HG02885 (cell line): Measurements from ENCODE around the gene UHMK1.

Experiments used
- ATAC-seq: cut with Tn5 transposase; IDR thresholded peaks from one replicate; pipeline ENCODE4 v1.9.1; 2021; ENCODE audit warnings: mild to moderate bottlenecking; ENCODE audit not compliant: unreplicated experiment, poor library complexity

The UHMK1 gene

DNA sequence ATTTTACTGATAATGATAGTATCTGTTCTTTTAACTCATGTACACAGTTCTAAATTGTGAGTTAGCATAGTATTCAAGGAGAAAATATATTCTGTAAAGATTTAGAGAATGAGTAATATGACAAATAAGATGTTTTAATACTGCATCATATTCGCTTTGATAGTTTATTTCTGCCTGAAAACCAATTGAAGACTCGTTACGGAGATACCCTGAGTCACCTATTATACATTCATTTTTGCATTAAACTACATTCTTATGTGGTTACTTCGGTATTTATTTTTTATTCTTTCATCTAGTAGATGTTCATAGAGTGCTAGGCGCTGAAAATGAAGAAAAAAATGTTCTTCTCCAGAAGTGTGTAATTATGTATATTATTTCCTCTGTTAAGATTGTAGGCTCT, 5.3 kb downstream of the UHMK1 start:
- ATAC-seq = no peak

DNA sequence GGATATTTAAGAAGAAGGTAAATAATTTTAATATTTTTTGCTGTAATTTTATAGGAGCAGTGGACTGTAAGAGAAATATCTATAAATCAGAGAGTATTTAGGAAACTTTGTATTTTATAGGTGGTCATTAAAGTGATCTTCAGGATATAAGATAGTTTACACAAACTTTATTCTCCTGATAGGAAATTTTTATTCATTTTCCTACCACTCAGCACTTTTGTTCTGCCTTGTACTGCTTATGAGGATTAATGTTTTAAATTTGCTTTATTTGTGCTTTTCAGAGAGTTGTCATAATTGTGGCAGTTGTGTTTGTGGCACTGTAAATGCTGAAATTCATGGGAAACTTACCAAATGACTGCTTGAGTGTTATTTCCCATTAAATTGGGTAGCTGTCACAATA, 29.7 kb downstream of the UHMK1 start:
- ATAC-seq = no peak

DNA sequence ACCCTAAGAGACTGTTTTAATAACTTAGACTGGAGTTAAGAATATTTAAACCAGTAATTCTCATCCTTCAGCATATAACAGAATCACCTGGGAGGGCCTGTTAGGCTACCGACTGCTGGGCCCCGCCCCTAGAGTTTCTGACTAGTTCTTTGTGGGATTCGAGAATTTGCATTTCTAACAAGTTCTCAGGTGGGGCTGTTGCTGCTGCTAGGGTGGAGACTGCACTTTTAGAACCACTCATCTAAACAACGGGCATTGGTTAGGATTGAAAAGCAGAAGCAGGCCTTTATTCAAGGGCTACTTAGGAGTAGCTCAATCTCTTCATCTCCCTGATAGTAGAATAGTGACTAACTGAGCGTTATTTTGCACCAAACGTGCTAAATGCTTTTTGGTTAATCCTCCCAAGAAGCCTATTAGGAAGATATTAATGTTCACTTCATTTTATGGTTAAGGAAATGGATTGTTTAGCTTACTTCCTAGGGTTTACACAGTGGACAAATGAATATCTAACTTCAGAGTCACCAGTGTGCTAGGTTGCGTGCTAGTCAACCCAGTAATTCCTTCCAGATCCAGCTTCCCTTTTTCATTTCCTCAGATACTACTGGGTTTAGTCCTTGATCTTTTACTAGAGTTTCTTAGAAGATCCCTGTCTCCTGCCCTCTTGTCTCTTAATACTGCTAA, 32.8 kb downstream of the UHMK1 start:
- ATAC-seq = peak; percentile 95

DNA sequence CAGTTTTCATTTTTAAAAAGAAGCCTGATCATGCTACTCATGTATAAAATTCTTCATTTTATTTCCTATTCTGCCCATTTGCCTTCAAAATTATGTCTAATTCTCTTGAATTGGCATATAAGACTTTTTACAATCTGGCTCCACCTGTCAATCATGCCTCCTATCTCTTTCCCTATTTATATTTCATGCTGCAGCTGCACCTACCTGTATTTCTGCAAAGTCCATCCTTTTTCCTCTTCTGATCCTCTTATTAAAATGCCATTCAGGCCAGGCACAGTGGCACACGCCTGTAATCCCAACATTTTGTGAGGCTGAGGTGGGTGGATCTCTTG, 33.3 kb downstream of the UHMK1 start:
- no peak for ATAC-seq

DNA sequence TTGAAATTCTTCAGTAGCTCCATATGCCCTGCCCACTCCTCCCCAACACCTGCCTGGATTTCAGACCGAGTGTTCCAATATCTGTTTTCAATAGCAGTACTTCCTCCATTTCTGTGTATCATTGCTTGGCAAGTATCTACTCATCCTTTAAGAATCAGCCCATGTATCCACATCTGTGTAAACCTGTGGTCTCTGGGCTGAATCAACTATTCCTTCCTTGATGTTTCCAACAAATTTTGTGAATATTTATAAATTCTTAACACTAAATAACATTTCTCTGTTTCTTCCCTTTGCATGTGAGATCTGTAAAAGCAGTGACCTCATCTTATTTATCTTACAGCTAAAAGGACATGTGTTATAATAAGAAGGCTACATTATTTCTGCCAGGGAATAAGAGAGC, 37.9 kb downstream of the UHMK1 start:
- no peak for ATAC-seq

DNA sequence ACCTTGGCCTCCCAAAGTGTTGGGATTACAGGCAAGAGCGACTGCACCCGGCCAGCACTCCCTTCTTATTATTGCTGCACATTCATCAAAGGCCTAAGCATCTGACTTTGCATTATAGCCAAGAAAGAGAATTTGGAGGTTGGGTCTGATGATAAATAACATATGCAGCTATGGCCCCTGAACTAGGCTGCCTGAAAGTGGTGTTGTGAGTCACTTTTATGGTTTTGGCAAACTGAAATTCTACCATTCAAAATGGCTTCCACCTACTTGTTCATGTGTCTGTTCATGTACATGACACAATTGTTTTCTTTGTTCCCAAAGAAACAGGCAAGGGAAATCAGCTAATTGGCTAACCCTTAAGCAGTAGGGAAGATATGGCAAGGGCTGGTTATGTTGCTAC, 38.9 kb downstream of the UHMK1 start:
- ATAC-seq = no peak

DNA sequence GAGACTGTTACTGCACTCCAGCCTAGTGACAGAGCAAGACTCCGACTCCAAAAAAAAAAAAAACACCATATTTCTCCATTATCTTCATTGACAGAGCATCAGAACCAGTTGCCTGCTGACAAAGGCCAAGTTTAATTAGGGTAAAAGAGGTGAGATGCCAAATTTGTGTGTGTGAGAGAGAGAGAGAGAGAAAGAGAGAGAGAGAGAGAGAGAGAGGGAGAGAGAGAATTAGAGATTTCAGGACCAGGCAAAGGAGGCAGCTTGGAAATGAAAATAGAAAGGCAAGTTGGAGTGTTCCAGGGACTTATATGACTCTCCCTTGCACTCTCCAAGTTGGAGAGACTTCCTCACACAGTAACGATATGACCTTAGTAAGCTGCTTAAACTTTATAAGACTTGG, 39.6 kb downstream of the UHMK1 start:
- no peak for ATAC-seq

DNA sequence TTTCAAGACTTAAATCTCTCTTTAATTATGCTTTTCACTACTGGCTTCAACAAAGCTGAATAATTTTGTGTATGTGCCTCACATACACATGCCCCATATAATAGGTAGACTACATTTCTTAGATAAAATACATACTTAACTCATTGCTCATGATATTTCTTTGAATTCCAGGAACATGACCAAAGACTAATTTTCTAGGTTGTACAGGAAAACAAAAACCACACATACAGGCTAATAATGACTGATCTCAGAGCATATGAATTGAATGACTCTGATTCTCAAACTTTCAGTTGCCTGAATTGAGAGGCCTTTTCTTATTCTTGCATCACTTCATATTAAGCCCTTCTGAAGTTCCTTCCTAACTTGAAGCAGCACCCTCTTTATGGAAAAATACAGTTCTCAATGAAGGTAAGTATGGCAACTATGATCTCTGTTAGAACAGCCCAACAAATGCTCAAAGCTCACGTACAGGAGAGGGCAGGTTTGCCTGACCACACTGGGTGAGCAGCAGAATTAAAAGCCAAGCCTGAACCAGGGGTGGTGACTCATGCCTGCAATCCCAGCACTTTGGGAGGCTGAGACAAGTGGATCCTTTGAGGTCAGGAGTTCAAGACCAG, 41.3 kb downstream of the UHMK1 start:
- no peak for ATAC-seq

DNA sequence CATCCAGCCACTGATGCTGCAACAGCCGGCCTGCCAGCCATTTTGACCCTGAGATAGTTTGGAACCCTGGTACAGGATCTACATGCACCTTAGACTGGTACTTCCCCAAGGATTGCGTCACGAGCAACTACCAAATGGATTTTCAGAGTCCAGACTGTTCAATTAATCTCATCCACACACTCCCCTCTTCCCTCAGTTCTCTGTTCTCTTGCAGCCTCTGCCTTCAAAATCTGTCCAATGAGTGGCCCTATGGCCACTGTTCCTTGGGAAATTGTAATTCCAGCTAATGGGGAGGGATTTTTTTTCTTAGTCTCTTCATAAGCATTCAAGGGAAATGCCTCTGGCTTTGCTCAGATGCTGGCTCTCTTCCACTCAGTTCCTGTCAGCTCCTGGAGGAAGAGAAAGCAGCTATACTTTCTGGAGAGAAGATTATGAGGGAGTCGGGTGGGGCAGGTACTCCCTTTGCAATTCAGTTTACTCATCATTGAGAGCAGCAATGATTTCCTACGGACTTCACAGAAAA, 44.1 kb downstream of the UHMK1 start:
- no peak for ATAC-seq

DNA sequence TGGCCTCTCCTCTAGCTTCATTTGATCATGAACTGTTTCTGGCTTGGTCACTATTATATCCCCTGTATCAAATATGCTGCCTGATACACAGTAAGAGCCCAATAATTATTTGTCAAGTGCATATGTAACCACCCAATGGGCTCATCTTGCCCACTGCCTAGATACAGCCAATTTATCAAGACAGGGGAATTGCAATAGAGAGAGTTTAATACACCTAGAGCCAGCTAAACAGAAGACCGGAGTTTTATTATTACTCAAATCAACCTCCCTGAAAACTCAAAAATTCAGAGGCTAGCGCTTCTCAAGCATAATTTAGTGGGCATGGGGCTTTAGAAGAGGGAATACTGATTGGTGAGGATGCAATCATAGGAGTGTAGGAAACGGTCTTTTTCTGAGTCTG, 45.6 kb downstream of the UHMK1 start:
- no peak for ATAC-seq

DNA sequence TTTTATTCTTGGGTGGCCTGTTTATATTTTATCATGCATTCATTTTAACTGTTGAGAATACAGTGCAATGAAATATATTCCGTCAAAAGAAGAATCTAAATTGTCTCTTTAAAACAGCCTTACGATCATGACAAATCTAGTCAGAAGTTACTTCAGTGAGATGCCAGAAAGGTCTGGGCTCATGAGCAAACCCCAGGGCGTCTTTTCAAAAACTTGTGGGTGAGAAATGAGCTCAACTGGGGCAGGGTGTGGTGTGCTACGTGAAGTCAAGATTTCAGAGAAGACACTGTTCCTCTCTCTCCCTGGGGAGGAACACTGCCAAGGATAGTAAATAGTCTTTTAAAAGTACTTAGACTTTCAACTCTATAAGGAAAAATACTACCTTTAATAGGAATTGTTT, 50.6 kb downstream of the UHMK1 start:
- ATAC-seq = no peak

DNA sequence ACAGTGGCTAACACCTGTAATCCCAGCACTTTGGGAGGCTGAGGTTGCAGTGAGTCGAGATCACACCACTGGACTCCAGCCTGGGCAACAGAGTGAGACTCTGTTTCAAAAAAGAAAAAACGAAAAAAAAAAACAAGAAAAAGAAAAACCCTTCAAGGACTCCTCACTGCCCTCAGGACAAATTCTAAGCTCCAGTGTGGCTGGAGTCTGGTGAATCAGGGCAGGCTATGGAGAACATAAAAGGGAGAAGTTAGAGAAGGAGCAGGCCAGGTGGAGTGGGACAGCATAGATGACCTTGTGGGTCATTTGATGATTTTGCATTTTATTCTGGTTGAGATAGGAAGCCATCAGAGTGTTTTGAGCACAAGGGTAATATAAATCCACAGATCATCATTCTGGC, 51.4 kb downstream of the UHMK1 start:
- ATAC-seq = no peak

DNA sequence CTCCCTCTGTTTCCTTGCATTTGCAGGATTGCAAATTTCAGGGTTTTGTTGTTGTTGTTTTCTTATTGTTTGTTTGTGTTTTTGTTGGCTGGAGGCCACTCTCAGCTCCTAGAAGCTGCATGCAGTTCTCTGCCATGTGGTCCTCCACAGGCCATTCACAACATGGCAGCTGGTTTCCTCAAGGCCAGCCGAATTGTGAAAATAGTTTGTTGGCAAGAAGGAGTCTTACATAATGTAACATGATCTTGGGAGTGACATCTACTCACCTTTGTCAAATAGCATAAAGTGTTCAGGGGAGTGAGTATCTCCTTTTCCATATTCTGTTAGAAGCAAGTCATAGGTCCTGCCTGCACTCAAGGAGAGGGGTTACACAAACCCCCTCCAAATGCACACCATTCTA, 53.3 kb downstream of the UHMK1 start:
- no peak for ATAC-seq

DNA sequence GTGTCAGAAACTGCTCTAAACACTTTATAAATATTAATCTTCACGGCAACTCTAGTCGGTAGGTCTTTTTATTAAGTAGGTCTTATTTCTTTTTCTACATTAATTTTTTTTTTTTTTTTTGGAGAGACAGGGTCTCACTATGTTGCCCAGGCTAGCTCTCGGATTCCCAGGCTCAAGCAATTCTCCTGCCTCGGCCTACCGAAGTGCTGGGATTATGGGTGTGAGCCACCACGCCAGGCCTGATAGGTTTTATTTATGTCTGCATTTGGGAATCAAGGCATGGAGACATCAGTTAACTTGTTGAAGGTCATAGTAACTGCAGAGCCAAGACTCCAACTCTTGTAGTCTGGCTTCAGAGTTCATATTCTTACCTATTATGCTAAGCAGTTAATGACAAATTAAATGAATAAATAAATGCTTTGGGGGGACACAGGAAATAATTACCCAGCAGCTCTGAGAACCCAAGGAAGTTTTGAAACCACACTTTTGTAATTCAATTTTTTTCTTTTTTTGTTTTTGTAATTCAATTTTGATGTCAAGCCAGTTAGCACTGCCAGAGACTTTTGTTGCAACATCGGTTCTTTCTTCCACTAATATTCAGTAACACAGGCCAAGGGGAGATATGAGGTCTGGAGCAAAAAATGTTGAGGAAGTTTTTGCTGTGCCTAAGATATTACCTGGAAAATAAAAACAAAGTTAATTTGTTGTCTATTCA, 54.5 kb downstream of the UHMK1 start:
- ATAC-seq = no peak

DNA sequence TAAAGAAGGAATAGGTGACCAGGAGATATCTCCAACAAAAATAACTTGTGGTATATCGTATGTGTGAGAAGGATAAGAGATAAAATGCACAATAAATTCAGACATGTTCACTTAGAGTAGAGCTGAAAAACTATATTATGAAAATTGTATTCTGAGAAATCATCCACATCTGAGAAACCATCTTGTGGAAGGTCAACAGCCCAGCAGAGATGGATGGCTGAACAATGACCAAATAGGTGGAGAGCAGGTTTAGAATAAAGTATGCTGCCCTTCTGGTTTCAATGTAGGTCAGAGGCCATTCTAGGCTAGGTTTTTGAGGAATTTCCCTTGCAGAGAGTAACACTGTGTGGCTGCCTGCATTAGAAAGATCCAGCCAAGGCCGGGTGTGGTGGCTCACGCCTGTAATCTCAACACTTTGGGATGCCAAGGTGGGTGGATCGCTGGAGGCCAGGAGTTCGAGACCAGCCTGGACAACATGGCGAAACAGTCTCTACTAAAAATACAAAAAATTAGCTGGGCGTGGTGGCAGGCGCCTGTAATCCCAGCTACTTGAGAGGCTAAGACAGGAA, 55.1 kb downstream of the UHMK1 start:
- no peak for ATAC-seq

DNA sequence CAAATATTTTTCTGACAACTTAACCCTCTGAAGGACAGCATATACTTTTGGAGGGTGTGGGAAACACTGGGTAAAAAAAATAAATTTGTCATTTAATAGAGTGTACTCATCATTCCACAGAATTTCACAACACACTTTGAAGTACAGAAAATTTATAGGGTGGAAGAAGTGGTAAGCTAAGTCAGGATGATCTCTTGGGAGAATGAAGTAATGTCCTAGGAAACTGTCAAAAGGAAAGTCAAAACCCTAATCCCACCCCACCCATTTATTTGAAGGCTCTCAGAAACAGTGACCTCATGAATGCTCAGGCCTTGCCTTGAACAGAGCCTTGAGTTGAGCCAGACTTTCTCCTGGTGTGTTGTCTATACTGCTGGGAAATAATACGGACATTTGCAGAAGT, 56.6 kb downstream of the UHMK1 start:
- ATAC-seq = no peak

DNA sequence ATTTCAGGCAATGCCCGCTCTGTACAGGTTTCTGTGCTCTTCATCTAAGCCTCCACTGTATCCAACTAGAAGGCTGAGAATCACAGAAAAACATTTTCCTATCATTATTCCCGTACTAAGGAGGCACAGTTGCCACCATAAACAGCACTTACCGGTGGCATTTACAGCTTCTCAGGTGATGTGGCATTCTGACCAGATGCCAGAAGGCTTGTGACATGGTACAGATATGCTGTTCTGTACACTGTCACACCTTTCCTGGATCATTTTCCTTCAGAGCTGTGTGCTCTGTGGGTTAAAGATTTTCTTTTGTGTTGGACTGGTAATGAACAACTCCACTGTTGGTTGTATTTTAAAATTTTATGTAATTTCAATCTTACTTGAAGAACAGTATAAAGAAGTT, 59.9 kb downstream of the UHMK1 start:
- ATAC-seq = no peak

DNA sequence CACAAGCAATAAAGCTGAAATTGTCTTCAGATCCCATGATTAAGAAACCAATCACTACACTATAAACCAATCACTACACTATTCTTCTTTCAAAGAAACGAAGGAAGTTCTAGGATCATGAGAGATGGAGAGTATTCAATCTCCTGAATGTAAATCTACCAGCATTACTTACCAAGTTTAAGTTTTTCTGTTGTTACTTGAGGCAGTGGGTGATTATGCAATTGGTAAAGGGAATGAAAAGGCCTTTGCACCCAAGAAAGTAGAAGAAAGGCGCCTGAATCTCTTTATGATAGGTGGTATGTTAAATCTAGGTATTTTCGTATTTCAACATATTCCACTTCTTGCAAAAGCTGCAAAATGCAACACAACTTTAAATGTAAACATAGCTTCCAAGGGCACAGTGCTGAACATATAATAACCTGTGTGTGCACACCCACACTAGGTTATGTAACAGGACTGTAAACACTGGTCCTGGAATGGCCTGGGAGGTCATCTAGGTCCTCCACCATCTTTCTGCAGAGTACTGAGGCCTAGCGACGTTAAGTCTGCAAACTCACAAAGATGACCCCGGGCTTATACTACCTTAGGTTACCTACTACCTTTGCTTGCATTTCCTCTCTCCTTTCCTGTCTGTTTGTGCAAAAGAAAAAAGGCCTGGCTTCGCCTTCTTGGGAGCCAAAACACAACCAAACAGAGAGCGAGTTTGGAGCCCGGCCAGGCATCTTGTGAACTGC, 62.9 kb downstream of the UHMK1 start:
- no peak for ATAC-seq

DNA sequence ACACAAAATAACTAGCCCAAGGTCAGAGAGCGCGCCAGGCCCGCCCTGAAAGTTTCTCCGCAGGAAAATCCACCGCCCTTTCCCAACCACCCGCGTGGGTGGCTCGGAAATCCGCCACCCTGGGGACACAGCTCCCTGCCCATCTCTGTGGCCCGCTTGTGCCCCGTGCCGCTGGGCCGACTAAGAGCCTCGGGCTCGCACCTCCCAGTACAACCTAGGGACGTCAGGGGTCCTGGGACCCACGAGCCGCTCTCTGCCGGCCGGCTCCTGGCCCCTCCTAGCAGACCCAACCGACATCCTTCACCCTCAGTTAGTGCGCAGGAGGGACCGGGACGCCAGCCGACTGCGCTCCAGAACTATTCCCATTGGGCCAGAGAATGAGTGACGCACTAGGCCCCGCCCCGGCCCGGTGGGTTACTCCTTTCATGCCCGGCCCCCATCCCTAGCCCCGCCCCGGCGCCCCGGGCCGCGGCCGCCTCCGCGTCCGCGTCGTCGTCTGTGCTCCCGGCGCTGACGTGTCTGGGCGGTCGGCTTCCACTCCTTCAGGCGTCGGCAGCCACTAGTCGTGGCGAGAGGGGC, 63.5 kb downstream of the UHMK1 start:
- peak; percentile 89 for ATAC-seq
